PFSK-1 (cell line): ENCODE measurements around the gene DCUN1D1.

Experiments
- FOXP2 ChIP-seq: optimal IDR thresholded peaks from 2 replicates; pipeline ENCODE3; 2011; ENCODE audit warnings: borderline replicate concordance, control low read depth, inconsistent platforms; ENCODE audit not compliant: insufficient read depth; ENCODE audit errors: extremely low read length, extremely low read depth
- POLR2AphosphoS5 ChIP-seq: IDR thresholded peaks from 2 replicates; pipeline ENCODE4 v1.6.1; 2012; ENCODE audit warnings: low read depth, mild to moderate bottlenecking, control low read depth, low read length, moderate library complexity
- SIN3A ChIP-seq: IDR thresholded peaks from 2 replicates; pipeline ENCODE4 v1.6.1; 2012; ENCODE audit warnings: mild to moderate bottlenecking, low read length, moderate library complexity, borderline replicate concordance; ENCODE audit not compliant: insufficient read depth
- TAF1 ChIP-seq: IDR thresholded peaks from 2 replicates; pipeline ENCODE4 v1.6.1; 2012; ENCODE audit warnings: low read length, control low read depth, borderline replicate concordance; ENCODE audit not compliant: insufficient read depth
- TF ChIP-seq, protein P1 (sequence below), 2 experiments: IDR thresholded peaks; 2 replicates each; pipeline versions ENCODE4 v1.6.1 to v1.8.0; 2011 to 2012; ENCODE audit warnings: low read depth in 2 of 2, low read length in 2 of 2, control low read depth in 1 of 2, inconsistent platforms in 1 of 2, mild to moderate bottlenecking in 1 of 2, moderate library complexity in 1 of 2; ENCODE audit not compliant: insufficient read depth in 1 of 2

Gene DCUN1D1

DNA sequence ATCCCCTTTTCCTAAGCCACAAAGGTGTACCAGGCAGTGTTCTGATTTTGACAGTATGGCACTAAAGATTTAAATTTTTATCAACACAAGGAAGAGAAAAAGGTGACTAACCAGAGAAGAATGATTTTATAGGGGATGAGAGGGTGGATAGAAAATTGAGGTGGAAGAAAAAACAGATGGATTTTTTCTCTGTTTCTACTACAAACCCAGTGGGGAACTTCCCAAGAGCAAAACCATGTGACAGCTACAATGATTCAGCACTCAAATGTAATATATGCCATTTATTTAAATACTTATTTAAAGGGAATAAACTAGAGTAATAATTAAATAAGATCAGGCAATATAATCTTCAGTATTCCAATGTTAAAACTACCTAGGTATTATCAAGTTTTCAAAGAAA is 11.1 kb downstream of the DCUN1D1 start:
- TF ChIP-seq SIN3A (no peak), POLR2AphosphoS5 (no peak), FOXP2 (no peak), TAF1 (no peak)
- TF ChIP-seq, protein P1, sequence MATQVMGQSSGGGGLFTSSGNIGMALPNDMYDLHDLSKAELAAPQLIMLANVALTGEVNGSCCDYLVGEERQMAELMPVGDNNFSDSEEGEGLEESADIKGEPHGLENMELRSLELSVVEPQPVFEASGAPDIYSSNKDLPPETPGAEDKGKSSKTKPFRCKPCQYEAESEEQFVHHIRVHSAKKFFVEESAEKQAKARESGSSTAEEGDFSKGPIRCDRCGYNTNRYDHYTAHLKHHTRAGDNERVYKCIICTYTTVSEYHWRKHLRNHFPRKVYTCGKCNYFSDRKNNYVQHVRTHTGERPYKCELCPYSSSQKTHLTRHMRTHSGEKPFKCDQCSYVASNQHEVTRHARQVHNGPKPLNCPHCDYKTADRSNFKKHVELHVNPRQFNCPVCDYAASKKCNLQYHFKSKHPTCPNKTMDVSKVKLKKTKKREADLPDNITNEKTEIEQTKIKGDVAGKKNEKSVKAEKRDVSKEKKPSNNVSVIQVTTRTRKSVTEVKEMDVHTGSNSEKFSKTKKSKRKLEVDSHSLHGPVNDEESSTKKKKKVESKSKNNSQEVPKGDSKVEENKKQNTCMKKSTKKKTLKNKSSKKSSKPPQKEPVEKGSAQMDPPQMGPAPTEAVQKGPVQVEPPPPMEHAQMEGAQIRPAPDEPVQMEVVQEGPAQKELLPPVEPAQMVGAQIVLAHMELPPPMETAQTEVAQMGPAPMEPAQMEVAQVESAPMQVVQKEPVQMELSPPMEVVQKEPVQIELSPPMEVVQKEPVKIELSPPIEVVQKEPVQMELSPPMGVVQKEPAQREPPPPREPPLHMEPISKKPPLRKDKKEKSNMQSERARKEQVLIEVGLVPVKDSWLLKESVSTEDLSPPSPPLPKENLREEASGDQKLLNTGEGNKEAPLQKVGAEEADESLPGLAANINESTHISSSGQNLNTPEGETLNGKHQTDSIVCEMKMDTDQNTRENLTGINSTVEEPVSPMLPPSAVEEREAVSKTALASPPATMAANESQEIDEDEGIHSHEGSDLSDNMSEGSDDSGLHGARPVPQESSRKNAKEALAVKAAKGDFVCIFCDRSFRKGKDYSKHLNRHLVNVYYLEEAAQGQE (IDR thresholded peaks at IDR 0.05; ENCODE audit: insufficient read depth in 1 of 2, low read depth in 2 of 2, low read length in 2 of 2): no peak

DNA sequence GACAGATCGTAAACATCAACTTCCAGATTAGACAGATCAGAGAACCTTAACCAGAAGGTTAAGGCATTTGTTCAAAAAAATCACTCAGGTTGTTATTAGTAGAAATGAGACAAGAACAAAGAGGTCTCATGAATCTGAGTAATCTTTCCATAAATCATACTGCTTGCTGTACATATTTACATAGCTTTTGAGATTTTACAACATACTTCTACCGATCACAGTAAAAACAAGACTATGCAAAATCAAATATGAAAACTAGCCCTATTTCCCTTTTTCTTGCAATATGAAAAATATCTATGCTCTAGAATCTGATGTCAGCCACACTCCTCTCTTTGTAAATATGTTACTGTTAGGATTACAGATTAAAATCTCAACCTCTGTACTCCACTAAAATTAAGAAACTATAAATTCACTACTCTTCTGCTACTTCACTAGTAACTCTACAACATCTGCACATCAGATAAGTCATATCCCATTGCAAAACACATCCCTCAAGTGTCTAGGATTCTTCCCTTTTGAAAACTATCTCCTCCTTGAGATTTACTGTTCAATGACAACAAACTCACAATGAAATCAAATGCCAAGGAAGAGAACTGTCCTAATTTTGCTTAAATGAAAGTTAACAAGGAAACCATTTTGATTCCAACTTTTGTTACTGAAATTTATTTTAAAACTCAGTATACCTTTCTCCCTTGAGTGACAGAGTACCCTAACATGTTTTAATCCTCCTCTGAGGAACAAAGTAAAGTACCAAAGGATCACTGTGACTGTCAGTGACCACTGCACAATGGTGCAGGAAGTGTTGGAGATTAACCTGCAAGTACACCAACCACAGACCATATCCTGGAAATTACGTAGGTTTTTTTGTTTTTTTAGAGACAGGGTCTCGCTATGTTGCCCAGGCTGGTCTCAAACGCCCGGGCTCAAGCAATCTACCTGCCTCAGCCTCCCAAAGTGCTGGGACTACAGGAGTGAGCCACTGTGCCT is 12.8 kb downstream of the DCUN1D1 start:
- TF ChIP-seq TAF1: no peak
- TF ChIP-seq POLR2AphosphoS5: no peak
- no peak for TF ChIP-seq FOXP2
- TF ChIP-seq, protein P1 (IDR thresholded peaks at IDR 0.05; ENCODE audit: insufficient read depth in 1 of 2, low read depth in 2 of 2, low read length in 2 of 2): no peak
- no peak for TF ChIP-seq SIN3A

- TF ChIP-seq SIN3A: no peak
- no peak for TF ChIP-seq POLR2AphosphoS5
- no peak for TF ChIP-seq TAF1
- no peak for TF ChIP-seq FOXP2
- TF ChIP-seq, protein P1 (IDR thresholded peaks at IDR 0.05; ENCODE audit: insufficient read depth in 1 of 2, low read depth in 2 of 2, low read length in 2 of 2): no peak
These were observed 14.4 kb downstream of the DCUN1D1 start for GRCh38 chr3:182965861-182966366.

DNA sequence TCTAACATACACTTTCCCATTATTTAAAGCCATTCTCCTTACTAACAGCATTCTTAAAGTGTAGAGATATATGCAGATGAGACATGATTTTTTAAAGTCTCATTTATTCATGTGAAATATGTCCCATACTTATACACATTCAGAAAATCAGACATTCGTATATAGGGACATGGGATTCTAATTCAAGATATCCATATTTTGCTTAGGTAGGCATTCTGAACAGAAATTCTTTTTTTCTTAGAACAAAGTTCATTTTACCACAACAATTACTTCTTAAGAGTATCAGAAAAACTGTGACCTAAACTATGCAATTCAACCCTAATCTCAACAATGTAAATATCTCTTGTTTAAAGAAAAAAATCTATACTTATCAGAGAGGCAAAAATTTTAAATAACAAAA is 16.2 kb downstream of the DCUN1D1 start:
- TF ChIP-seq FOXP2: no peak
- no peak for TF ChIP-seq TAF1
- no peak for TF ChIP-seq SIN3A

GRCh38 chr3:182962166-182962565 is 18.2 kb downstream of the DCUN1D1 start:
- TF ChIP-seq POLR2AphosphoS5 (no peak), TAF1 (no peak), SIN3A (no peak), FOXP2 (no peak)
- TF ChIP-seq, protein P1 (IDR thresholded peaks at IDR 0.05; ENCODE audit: insufficient read depth in 1 of 2, low read depth in 2 of 2, low read length in 2 of 2): no peak
